Fibroblast of pulmonary artery (primary cell): ENCODE measurements around the gene ARHGEF12.
A peak's percentile ranks its signal among the peaks of the same experiment; 100 is the strongest.

Experiments
- DNase-seq: peaks from one replicate; pipeline ENCODE4 v3.0.0-alpha.2; 2010; ENCODE audit warnings: low read depth
- H3K4me3 ChIP-seq: replicated peaks from 2 replicates; pipeline ENCODE4 v1.5.1; 2011; ENCODE audit warnings: low read depth, mild to moderate bottlenecking, control low read depth, low read length, moderate library complexity
- TF ChIP-seq, protein P1 (sequence below): IDR thresholded peaks from 2 replicates; pipeline ENCODE4 v1.5.1; 2011; ENCODE audit warnings: mild to moderate bottlenecking, control low read depth, low read length, inconsistent platforms; ENCODE audit errors: missing control alignments

The ARHGEF12 gene

DNA sequence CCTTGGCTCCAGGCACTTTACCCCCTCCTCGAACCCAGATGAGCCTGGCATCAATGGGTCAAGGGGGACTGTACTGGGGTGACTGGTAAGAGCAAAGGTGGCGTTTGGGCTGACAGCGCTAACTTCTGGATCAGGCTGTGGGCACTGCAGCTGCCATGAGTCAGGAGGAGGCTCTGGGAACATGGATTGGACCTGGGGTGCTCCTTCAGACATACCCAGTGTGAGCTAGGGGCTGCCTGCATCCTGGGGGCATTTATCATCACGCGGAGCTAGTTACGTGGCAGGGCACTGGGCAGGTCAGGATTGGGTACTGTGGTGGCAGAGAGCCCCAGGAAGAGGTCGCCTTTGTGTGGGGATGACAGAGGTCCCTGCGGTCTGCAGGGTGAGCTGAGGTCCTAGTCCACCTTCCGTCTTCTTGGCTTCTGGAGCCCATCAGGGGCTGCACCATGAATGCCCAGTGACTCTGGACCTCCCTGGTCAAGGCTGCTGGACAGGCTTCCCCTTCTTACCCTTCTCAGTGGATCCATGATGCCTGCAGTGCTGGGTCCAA, 188.4 kb downstream of the ARHGEF12 start:
- no peak for DNase-seq
- TF ChIP-seq, protein P1, sequence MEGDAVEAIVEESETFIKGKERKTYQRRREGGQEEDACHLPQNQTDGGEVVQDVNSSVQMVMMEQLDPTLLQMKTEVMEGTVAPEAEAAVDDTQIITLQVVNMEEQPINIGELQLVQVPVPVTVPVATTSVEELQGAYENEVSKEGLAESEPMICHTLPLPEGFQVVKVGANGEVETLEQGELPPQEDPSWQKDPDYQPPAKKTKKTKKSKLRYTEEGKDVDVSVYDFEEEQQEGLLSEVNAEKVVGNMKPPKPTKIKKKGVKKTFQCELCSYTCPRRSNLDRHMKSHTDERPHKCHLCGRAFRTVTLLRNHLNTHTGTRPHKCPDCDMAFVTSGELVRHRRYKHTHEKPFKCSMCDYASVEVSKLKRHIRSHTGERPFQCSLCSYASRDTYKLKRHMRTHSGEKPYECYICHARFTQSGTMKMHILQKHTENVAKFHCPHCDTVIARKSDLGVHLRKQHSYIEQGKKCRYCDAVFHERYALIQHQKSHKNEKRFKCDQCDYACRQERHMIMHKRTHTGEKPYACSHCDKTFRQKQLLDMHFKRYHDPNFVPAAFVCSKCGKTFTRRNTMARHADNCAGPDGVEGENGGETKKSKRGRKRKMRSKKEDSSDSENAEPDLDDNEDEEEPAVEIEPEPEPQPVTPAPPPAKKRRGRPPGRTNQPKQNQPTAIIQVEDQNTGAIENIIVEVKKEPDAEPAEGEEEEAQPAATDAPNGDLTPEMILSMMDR = no peak
- no peak overlapping the region for H3K4me3 ChIP-seq

DNA sequence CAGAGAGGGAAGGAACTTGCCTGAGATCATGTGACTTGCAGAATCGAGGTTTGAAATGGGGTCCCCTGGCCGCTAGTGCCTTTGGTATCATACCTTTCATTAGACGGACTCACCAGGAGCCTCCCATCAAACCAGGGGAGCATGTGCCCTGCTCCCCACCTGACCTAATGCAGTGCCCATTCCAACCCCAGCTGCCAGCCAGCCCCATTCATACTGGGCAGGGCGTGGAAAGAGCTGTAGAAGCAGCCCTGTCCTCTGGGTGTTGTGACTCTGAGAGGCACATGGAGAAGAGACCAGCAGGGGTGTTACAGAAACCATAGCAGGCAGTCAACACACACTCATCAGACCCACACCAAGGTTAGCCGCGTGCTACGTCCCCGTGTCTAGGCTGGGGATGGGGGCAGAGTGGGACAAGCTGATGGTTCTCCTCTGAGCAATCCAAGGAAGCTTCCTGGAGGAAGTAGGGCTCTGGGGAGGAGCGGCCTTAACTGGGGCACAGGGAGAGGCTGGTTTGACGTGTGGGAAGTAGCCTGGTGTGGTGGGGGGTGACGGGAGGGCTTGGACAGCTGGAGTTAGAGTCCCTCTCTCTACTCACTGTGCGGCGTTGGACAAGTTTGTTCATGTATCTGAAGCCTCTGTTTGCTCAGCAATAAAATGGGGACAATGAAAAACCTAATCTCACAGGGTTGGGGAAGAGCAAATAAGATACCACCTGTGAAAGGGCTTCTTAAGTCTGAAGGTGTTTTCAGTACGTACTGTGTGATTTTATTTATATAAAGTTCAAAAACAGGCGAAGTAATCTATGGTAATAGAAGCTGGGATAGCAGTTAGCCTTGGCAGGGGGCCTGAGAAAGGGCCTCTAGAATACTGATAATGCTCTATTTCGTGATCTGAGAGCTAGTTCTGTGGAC, 189.3 kb downstream of the ARHGEF12 start:
- DNase-seq = no peak
- no peak overlapping the region for H3K4me3 ChIP-seq
- TF ChIP-seq, protein P1 = no peak

DNA sequence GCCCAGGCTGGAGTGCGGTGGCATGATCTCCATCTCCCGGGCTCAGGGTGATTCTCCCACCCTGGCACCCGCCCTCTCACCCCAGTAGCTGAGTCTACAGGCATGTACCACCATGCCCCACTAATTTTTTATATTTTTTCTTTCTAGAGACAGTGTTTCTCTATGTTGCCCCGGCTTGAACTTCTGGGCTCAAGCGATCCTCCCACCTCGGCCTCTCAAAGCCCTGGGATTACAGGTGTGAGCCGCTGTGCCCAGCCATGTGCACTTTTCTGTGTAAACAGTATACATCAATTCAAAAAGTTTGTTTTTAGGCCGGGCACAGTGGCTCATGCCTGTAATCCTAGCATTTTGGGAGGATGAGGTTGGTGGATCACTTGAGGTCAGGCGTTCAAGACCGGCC, 190.0 kb downstream of the ARHGEF12 start:
- TF ChIP-seq, protein P1 = no peak
- H3K4me3 ChIP-seq = no peak overlapping the region
- no peak for DNase-seq

DNA sequence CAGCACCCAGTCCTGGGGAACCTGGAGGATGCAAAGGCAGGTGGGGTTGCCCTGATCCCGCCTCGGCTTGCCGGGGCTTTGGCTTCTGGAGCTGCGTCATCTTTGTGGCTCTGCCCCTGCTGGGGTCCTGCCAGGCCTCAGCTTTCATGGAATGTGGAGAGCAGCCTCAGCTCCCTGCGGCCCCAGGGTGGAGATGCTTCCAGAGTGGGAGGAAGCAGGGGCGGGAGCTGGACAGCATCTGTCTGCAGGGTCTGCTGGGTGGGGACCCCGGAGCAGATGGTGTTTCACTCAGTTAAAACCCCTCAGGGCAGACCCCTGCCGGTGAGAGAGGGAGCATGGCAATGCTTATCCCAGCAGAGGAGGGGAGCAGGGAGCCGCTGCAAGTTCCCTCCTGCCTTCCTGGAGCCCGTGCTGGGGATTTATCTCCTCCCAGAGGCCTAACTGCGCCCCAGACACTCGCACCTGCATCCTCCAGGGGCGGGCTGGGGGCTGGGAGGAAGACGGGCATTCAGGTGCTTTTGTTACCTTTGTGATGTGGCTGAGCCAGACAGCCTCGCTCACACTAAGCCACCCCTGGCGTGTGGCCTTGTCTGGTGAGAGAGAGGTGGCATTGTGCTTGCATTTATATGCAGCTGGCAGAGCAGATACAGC, 191.0 kb downstream of the ARHGEF12 start:
- TF ChIP-seq, protein P1 = no peak
- peak; percentile 24 for DNase-seq
- no peak overlapping the region for H3K4me3 ChIP-seq

DNA sequence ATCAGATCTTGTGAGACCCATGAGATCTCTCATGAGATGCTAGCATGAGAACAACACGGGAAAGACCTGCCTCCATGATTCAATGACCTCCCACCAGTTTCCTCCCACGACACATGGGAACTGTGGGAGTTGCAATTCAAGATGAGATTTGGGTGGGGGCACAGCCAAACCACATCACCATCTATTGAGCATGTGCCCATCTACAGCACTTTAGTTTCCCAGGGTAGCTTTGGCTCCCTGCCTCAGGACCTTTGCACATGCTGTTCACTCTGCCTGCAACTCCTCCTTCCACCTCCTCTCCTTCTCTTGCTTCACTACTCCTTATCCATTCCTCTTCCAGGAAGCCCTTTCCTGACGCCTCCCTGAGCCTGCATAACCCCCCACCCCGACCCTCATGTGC, 192.5 kb downstream of the ARHGEF12 start:
- no peak overlapping the region for H3K4me3 ChIP-seq
- DNase-seq = no peak
- TF ChIP-seq, protein P1 = no peak

DNA sequence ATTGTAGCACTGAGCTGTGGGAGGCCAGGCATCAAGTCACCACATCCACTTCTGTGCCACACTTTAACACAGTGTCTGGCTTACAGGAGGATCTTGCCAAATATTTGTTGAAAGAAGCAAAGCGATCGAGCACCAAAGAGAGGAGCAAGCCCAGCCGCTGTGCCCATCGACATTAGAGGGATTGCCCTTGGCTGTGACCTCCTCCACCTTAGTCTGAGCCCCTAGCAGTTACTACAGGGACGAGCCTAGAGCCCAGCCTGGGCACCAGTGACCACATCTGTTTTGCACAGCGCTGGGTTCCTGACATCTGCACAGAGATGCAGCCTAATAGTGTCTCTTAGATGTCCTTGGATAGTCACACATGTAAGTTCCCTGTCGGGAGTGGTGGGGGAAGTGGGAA, 193.0 kb downstream of the ARHGEF12 start:
- no peak for DNase-seq
- TF ChIP-seq, protein P1 = no peak
- H3K4me3 ChIP-seq = no peak overlapping the region
